CD4-positive, alpha-beta T cell treated with Interferon gamma for 1 hour (primary cell): Measurements from ENCODE around the gene MTRFR.

Source experiments
- DNase-seq: peaks from one replicate; pipeline ENCODE4 v3.0.0-alpha.2; 2020

The MTRFR gene

DNA sequence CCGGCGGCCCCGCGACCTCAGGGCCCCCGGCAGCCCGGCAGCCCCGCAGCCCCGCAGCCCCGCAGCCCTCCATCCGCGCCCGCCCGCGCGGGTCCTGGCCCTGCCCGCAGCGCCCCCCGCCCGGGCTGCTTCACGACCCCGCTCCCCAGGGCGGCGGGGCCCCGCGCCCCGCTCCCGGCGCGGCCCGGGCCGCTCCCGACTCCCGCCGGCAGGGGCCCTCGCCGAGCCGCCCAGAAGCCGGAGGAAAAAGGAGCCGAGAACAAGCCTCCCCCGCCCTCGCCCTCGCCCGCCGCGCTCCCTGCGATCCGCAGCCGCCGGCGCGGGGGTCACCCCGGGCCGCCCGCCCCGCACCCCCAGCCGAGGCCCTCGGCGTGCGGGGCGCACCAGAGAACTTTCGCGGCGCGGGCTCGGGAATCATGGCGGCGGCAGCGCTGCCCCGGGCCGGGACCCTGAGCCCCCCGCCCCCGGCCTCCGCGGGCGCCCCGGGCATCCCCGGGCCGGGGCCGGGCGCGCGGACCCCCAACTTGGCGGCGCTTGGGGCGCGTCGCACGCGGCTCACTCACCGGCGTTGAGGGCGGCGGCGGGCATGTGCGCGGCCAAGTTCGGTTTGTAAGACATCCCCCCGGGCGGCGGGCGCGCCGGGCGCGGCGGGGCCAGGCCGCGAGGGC, 37.9 kb downstream of the MTRFR start:
- DNase-seq = peak; percentile 69

DNA sequence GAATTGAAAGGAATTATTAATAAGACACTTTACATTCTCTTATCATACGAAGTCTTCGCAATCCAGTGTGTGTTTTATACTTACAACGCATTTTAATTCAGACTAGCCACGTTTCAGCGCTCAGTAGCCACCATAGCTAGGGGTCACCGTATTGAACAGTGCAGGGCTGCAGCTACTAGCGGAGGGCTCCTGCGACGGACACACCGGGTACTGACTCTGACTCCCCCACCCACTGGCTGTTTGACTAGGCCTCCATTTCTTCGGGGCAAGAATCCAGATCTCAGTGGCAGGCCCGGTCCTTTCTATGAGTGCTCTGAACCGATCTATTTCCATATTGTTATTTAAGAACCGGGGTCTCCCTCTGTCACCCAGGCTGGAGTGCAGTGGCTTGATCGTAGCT, 39.9 kb downstream of the MTRFR start:
- no peak for DNase-seq

DNA sequence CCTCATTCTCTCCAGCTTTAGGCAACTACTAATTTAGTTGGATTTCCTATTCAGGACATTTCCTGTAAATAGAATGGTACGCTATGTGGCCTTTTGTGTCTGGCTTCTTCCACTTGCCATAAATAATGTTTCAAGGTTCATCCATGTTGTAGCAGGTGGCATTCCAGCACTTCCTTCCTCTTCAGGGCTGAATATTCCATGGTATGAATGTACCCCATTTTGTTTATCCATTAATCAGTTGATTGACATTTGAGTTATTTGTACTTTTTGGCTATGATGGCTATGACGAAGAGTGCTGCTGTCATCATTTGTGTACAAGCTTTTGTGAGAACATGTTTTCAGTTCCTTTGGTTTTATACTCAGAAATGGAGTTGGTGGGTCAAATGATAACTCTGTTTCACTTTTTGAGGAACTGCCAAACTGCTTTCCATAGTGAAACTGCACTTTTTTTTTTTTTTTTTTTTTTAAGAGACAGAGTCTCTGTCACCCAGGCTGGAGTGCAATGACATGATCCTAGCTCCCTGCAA, 44.9 kb downstream of the MTRFR start:
- DNase-seq = no peak

DNA sequence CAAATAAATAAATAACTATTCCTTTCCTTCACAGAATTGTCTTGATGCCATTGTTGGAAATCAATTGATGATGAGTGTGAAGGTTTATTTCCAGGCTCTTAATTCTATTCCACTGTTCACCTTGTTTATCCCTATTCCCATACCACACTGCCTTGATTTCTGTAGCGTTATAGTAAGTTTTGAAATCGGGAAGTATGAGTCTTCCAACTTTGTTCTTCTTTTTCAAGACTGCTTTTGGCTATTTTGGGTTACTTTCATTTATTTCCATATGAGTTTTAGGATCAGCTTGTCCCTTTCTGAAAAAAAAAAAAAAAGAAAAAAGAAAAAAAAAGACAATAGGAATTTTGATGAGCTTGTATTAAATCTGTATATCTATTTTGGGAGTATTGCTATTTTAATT, 47.7 kb downstream of the MTRFR start:
- DNase-seq = no peak

DNA sequence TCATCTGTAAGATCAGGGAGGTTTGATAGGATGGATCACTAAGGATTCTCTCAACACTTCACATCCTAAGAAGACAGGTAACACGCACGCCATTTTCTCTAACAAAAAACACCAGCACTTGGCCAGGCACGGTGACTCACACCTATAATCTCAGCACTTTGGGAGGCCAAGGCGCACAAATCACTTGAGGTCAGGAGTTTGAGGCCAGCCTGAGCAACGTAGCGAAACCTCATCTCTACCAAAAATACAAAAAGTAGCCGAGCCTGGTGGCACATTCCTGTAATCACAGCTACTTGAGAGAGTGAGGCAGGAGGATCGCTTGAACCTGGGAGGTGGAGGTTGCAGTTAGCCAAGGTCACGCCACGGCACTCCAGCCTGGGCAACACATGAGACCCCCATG, 48.9 kb downstream of the MTRFR start:
- DNase-seq = no peak

DNA sequence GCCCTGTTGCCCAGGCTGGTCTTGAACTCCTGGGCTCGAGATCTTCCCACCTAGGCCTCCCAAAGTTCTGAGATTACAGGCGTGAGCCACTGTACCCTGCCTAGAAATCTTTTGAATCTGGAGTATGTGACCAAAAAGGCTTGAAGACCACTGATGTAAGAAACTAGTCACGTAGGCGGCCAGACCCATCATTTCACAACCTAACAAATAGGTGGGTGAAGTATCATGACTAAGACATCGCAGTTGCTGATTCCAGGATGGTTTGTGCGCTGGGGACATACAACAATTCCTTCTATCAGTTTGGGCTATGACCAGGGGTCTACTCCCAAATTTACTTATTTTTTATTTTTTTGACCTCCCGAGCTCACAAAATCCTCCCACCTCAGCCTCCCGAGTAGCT, 50.2 kb downstream of the MTRFR start:
- DNase-seq = no peak

DNA sequence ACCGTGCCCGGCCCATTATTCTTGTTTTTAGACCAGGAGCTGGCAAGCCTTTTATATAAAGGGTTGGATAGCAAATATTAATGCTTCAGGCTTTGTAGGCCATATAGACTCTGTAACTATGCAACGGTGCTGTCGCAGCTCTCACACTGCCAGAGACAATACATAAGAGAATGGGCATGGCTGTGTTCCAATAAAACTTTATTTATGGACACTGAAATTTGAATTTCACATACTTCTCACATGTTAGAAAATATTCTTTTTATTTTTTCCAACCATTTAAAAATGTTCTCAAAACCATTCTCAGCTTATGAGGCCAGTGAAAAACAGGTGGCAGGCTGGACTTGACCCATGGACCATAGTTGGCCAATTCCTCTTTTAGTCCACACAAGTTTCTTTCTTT, 51.4 kb downstream of the MTRFR start:
- DNase-seq = no peak

DNA sequence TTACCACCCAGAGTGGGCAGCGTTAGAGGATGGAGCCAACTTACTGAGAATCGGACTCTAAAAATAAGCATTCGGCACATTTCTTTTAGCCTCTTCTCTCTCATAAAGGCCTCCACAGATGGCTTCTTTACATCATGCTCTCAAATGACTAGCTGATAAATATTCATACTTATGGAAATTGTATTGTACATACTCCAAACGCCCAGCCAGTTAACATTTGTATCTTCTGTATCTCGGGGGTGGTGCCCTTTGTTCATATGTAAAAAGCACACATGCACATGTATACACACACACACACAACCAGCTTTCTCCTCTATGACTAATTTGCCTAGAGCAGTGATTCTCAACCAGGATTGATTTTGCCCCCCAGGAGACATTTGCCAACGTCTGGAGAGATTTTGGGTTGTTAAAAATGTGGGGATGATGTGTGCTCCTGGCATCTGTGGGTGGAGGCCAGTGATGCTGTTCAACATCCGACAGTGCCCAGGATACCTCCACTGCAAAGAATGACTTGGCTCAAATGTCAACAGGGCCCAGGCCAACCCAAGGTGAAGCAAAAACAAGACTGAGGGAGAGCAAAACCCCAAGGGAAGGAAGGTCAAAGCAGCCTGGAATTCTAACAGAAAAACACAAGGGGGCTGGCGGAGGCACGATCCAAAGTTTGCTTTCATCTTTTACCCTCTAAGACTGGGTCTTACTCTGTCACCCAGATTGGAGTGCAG, 53.6 kb downstream of the MTRFR start:
- DNase-seq = no peak

DNA sequence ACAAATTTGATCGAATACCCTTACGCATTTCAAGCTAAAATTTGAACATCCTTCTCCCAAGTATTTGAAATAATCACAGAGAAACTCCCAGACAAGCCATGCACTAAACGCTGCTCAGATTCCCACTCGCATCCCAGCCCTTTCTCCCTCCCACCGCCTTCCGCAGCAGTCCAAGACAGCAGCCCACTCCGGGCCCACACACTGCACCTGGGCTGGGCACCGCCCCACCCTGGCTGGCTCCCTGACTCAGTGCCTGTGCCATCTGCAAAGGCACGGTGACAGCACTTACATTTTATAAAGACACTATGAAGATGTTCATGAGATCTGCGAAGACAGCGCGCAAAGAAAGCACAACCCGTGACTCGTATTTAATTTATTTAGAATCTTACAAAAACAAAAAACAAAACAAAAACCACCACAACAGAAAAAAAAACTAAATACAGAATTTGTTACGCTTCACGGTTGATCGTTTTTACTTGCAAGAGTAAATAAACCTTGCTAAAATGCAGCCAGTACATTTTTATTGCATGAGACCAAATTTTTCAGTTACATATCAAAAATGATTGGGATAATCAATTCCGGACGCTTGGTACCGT, 55.6 kb downstream of the MTRFR start:
- no peak for DNase-seq

DNA sequence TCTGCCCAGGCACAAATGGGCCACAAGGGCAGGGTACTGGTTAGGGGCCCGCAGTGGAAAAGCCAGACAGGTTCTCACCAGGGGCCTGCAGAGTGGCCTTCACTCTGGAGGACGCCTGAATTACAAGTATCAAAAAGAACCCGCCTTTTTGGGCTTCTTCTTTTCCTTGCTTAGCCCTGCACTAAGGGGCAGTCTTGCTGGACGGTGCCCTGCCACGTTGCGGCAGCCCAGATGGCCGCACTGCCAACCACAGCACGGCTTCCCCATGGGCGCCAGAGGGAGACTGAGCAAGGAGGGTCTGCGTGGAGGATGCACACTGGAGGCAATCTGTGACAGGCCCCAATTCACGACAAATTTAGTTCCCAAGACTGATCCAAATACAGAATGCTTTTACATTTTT, 56.7 kb downstream of the MTRFR start:
- DNase-seq = no peak

DNA sequence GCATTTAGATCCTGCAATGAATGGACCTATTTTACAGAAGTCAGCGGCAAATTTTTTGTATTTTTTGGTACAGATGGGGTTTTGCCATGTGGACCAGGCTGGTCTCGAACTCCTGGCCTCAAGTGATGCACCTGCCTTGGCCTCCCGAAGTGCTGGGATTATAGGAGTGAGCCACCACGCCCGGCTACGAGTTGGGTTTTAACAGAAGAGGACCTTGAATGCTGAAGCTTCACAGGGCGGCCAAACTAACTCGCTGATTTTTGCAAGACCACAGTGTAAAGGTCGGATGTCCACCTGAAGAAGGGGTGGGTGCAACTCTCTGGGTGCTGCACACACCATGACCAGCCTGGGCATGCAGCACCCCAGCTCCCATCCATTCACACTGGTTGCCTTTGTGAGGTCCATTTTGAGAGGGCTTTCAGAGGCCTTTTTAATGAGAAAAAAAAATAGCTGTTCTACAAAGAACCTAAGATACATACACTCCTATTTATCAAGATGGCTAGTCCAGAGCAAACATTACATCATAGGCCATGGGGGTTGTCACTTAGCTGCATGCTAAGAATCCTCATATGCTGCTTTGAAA, 60.0 kb downstream of the MTRFR start:
- DNase-seq = no peak

DNA sequence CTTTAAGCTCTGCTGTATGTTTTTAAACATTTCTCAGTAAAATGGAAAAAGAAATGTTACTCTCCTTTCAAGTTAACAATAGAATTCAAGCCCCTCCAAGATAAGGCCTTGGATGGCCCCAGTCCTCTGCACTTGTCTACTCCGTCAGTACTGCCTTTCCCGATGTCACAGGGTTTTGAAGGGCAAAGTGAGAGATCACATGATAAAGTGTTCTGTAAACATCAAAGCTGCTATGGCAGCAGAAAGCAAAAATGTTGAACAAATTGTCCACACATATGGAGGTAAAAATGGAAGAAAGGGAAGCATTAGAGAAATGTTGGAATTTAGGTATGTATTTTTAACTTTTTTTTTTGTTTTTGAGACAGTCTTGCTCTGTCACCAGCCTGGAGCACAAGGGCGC, 71.9 kb downstream of the MTRFR start:
- no peak for DNase-seq

DNA sequence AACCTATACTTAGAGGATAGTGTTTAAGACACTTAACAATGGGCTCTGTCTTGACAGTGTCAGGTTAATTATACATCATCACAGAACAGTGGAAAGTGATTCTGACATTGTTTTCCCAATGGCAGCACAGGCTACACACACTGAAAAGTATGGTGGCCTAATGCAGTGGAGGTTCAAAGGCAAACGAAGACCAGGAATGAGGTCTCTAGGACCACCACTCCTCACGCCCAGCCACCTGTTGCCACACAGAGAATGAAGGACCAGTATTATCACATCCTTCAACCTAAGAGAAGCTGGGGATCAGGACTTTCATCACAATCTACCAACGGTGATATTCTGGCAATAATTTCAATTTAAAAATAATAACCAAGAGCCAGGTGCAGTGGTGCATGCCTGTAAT, 73.0 kb downstream of the MTRFR start:
- no peak for DNase-seq
